ENCODE results near the gene ATP2B3.
A peak's percentile ranks its signal among the peaks of the same experiment; 100 is the strongest.

DNA sequence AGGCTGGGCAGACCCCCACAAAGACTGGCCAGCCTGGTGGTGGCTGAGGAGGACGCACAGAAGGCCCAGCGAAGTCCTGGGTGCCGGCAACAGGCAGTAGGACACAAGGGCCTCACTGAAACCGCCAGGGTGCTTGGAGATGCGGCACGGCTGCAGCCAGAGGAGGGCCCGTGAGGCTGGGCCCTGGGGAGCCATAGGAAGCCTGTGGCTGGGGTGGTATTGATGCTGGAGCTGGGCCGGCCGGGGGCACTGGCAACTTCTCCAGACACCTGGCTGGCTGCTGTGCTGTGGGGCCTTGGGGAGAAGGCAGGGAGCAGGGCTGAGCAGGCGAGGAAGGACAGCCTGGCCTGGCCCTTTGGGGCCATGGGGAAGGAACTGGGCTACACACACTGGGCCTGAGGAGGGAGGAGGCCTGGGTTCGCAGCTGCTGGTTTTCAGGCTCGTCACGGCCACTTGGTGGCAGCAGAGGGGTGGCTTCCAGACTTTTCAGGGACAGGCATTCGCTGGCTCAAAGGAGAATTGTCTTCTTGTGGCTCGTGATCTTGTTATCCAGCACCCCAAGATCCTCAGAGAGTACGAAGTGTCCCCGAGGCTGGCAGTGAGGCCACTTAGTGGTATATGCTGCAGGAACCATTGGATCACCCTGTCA is 37.2 kb downstream of the ATP2B3 start:
- TF ChIP-seq, protein P1, sequence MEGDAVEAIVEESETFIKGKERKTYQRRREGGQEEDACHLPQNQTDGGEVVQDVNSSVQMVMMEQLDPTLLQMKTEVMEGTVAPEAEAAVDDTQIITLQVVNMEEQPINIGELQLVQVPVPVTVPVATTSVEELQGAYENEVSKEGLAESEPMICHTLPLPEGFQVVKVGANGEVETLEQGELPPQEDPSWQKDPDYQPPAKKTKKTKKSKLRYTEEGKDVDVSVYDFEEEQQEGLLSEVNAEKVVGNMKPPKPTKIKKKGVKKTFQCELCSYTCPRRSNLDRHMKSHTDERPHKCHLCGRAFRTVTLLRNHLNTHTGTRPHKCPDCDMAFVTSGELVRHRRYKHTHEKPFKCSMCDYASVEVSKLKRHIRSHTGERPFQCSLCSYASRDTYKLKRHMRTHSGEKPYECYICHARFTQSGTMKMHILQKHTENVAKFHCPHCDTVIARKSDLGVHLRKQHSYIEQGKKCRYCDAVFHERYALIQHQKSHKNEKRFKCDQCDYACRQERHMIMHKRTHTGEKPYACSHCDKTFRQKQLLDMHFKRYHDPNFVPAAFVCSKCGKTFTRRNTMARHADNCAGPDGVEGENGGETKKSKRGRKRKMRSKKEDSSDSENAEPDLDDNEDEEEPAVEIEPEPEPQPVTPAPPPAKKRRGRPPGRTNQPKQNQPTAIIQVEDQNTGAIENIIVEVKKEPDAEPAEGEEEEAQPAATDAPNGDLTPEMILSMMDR (IDR thresholded peaks at IDR 0.05), result peak in 1 of 2 donors; percentile 51
- TF ChIP-seq POLR2A (IDR thresholded peaks at IDR 0.05), result no peak
- no peak for TF ChIP-seq POLR2AphosphoS5 (IDR thresholded peaks at IDR 0.05)

Measured in suprapubic skin (tissue), 4 donors.